IMR-90 (cell line): ENCODE measurements around the gene LRRC40. TPM values are rescaled to one million over a fixed set of nuclear protein-coding genes. Genes with fewer than 3 reads are reported as not detected.

Experiments used
- ATAC-seq: fragments of 200-7000 bp; cut with Tn5 transposase; 2 replicates; pipeline ENCODE4 v1.9.1; 2020; ENCODE audit warnings: low read depth, mild to moderate bottlenecking, moderate library complexity
- BruUV-seq: library from RNA; stranded (reverse); fragments of 400-500 nt; replicated peaks from 2 replicates; lab custom pipeline; 2021; lab: Mats Ljungman, UMichigan
- CTCF ChIA-PET: fragments of 300-600 bp; formaldehyde crosslinking; extraction: SDS; loops from one replicate; lab custom pipeline; 2021; ENCODE audit warnings: antibody characterized with exemption; lab: Yijun Ruan, JAX
- POLR2A ChIA-PET: fragments of 300-600 bp; sonication (Branson Sonifier 250); formaldehyde crosslinking; loops from one replicate; lab custom pipeline; 2022; ENCODE audit warnings: antibody characterized with exemption; ENCODE audit not compliant: unreplicated experiment; lab: Charles Lee
- DNase-seq: peaks from one replicate; pipeline ENCODE4 v3.0.0; 2013
- H2AFZ ChIP-seq: replicated peaks from 2 replicates; pipeline ENCODE3; 2013; ENCODE audit warnings: low read length, mild to moderate bottlenecking; ENCODE audit not compliant: poor library complexity
- H2AK5ac ChIP-seq: 2 replicates; pipeline ENCODE4 v1.6.1; 2013; ENCODE audit warnings: low read depth, low read length, inconsistent platforms
- H2AK9ac ChIP-seq: replicated peaks from 2 replicates; pipeline ENCODE3; 2013; ENCODE audit warnings: mild to moderate bottlenecking, low read depth, low read length, moderate library complexity; ENCODE audit not compliant: poor library complexity
- H2BK120ac ChIP-seq: 2 replicates; pipeline ENCODE4 v1.6.1; 2013; ENCODE audit warnings: low read depth, low read length, inconsistent platforms
- H2BK15ac ChIP-seq: 3 replicates; pipeline ENCODE4 v1.6.1; 2013; ENCODE audit warnings: low read depth, low read length, inconsistent platforms
- H2BK20ac ChIP-seq: 2 replicates; pipeline ENCODE4 v1.6.1; 2013; ENCODE audit warnings: low read depth, mild to moderate bottlenecking, inconsistent platforms, low read length, moderate library complexity
- H2BK5ac ChIP-seq: 2 replicates; pipeline ENCODE4 v1.6.1; 2013; ENCODE audit warnings: mild to moderate bottlenecking, low read depth, low read length, inconsistent platforms; ENCODE audit not compliant: poor library complexity, severe bottlenecking
- H3K14ac ChIP-seq: replicated peaks from 2 replicates; pipeline ENCODE4 v1.6.1; 2013; ENCODE audit warnings: low read depth, low read length, inconsistent platforms
- H3K18ac ChIP-seq: 2 replicates; pipeline ENCODE4 v1.6.1; 2013; ENCODE audit warnings: low read depth, low read length, control low read depth
- H3K23ac ChIP-seq: 2 replicates; pipeline ENCODE4 v1.6.1; 2013; ENCODE audit warnings: low read depth, low read length, inconsistent platforms
- H3K27ac ChIP-seq: 2 replicates; pipeline ENCODE4 v1.5.1; 2013; ENCODE audit warnings: mild to moderate bottlenecking, control low read depth, low read length; ENCODE audit not compliant: insufficient read depth
- H3K27me3 ChIP-seq: 2 replicates; pipeline ENCODE4 v1.6.1; 2013; ENCODE audit warnings: low read length; ENCODE audit not compliant: control insufficient read depth, insufficient read depth
- H3K36me3 ChIP-seq: 2 replicates; pipeline ENCODE4 v1.6.1; 2013; ENCODE audit warnings: low read length, mixed read lengths; ENCODE audit not compliant: control insufficient read depth, insufficient read depth
- H3K4ac ChIP-seq: 2 replicates; pipeline ENCODE4 v1.6.1; 2013; ENCODE audit warnings: low read depth, low read length, inconsistent platforms
- H3K4me1 ChIP-seq: 2 replicates; pipeline ENCODE4 v1.6.1; 2013; ENCODE audit warnings: low read length, mixed read lengths; ENCODE audit not compliant: control insufficient read depth, insufficient read depth
- H3K4me2 ChIP-seq: 2 replicates; pipeline ENCODE4 v1.6.1; 2013; ENCODE audit warnings: low read depth, mild to moderate bottlenecking, control low read depth, low read length, moderate library complexity
- H3K4me3 ChIP-seq: 2 replicates; pipeline ENCODE4 v1.5.1; 2013; ENCODE audit warnings: low read depth, mild to moderate bottlenecking, control low read depth, low read length, moderate library complexity; ENCODE audit not compliant: insufficient read depth
- H3K56ac ChIP-seq: 2 replicates; pipeline ENCODE4 v1.6.1; 2013; ENCODE audit warnings: low read length, inconsistent platforms; ENCODE audit not compliant: insufficient read depth; ENCODE audit errors: extremely low read depth
- H3K79me1 ChIP-seq, 2 experiments: 2 replicates each; pipeline ENCODE4 v1.6.1; 2013; ENCODE audit warnings: low read length in 2 of 2, inconsistent platforms in 1 of 2, low read depth in 1 of 2
- H3K9ac ChIP-seq: 2 replicates; pipeline ENCODE4 v1.6.1; 2013; ENCODE audit warnings: low read depth, low read length, control low read depth
- H3K9me1 ChIP-seq: 2 replicates; pipeline ENCODE4 v1.6.1; 2013; ENCODE audit warnings: low read length, inconsistent platforms; ENCODE audit not compliant: insufficient read depth
- H3K9me3 ChIP-seq: 2 replicates; pipeline ENCODE4 v1.6.1; 2013; ENCODE audit warnings: low read length; ENCODE audit not compliant: control insufficient read depth, insufficient read depth
- H4K20me1 ChIP-seq: 2 replicates; pipeline ENCODE4 v1.6.1; 2013; ENCODE audit warnings: low read length, inconsistent platforms; ENCODE audit not compliant: insufficient read depth
- H4K5ac ChIP-seq: 2 replicates; pipeline ENCODE4 v1.6.1; 2013; ENCODE audit warnings: mild to moderate bottlenecking, low read depth, low read length, control low read depth
- H4K8ac ChIP-seq, 2 experiments: 2 replicates each; pipeline ENCODE4 v1.6.1; 2013; ENCODE audit warnings: low read depth in 2 of 2, low read length in 2 of 2, control low read depth in 1 of 2, inconsistent platforms in 1 of 2
- H4K91ac ChIP-seq: 2 replicates; pipeline ENCODE4 v1.6.1; 2013; ENCODE audit warnings: low read depth, low read length, inconsistent platforms; ENCODE audit not compliant: insufficient read depth
- BHLHE40 ChIP-seq: fragments of 150-350 bp; IDR thresholded peaks from 2 replicates; pipeline ENCODE4 v1.6.1; 2016; ENCODE audit warnings: mild to moderate bottlenecking, low read depth, low read length
- CEBPB ChIP-seq: IDR thresholded peaks from 2 replicates; pipeline ENCODE4 v1.6.1; 2012; ENCODE audit warnings: low read depth, low read length, improper control_type of control experiment
- CHD1 ChIP-seq: IDR thresholded peaks from 2 replicates; pipeline ENCODE4 v1.6.1; 2012; ENCODE audit warnings: low read depth, low read length, improper control_type of control experiment
- CTCF ChIP-seq: conservative IDR thresholded peaks from 2 replicates; pipeline ENCODE4 v1.5.1; 2012; ENCODE audit warnings: mild to moderate bottlenecking, low read depth, low read length, improper control_type of control experiment
- ELK1 ChIP-seq: fragments of 150-350 bp; IDR thresholded peaks from 2 replicates; pipeline ENCODE4 v1.6.1; 2016; ENCODE audit warnings: low read depth, mild to moderate bottlenecking, low read length, moderate library complexity, borderline replicate concordance
- FOS ChIP-seq: fragments of 150-350 bp; IDR thresholded peaks from 2 replicates; pipeline ENCODE4 v1.6.1; 2016; ENCODE audit warnings: low read depth, low read length
- MAFK ChIP-seq: IDR thresholded peaks from 2 replicates; pipeline ENCODE4 v1.6.1; 2012; ENCODE audit warnings: low read depth, low read length, improper control_type of control experiment
- MXI1 ChIP-seq: IDR thresholded peaks from 2 replicates; pipeline ENCODE4 v1.6.1; 2012; ENCODE audit warnings: low read depth, mild to moderate bottlenecking, low read length, moderate library complexity, borderline replicate concordance
- NFE2L2 ChIP-seq: fragments of 150-350 bp; IDR thresholded peaks from 2 replicates; pipeline ENCODE4 v1.6.1; 2016; ENCODE audit warnings: low read depth, mild to moderate bottlenecking, low read length
- POLR2A ChIP-seq: IDR thresholded peaks from 2 replicates; pipeline ENCODE4 v1.6.1; 2012; ENCODE audit warnings: mild to moderate bottlenecking, low read depth, low read length
- RAD21 ChIP-seq: IDR thresholded peaks from 2 replicates; pipeline ENCODE4 v1.6.1; 2012; ENCODE audit warnings: low read length, improper control_type of control experiment
- RCOR1 ChIP-seq: IDR thresholded peaks from 2 replicates; pipeline ENCODE4 v1.6.1; 2012; ENCODE audit warnings: mild to moderate bottlenecking, low read length, improper control_type of control experiment; ENCODE audit not compliant: insufficient replicate concordance
- RFX5 ChIP-seq: IDR thresholded peaks from 2 replicates; pipeline ENCODE4 v1.8.0; 2012; ENCODE audit warnings: low read depth, mild to moderate bottlenecking, low read length, moderate library complexity
- SMC3 ChIP-seq: fragments of 150-350 bp; IDR thresholded peaks from 2 replicates; pipeline ENCODE4 v1.6.1; 2016; ENCODE audit warnings: low read depth, mild to moderate bottlenecking, antibody characterized with exemption, low read length, moderate library complexity
- USF2 ChIP-seq: fragments of 150-350 bp; IDR thresholded peaks from 2 replicates; pipeline ENCODE4 v1.6.1; 2017; ENCODE audit warnings: mild to moderate bottlenecking, antibody characterized with exemption, low read length, low read depth
- WGBS, 2 experiments: methylation state at CpG; one replicate each; pipeline versions ENCODE4 v1.1.5 to v1.1.7; 2013; ENCODE audit warnings: missing lambda C conversion rate in 2 of 2; ENCODE audit not compliant: insufficient read length in 1 of 2; ENCODE audit errors: extremely low coverage in 2 of 2; 5-methylcytosine and 5-hydroxymethylcytosine counted together
- dilution Hi-C: fragments of 300-500 bp; cut with HindIII; formaldehyde crosslinking; loops from one replicate; pipeline ENCODE4 v1.14.3; 2018; ENCODE audit warnings: low sequenced_read_pairs; ENCODE audit not compliant: unreplicated experiment
- in situ Hi-C: fragments of 300-500 bp; cut with MboI; formaldehyde crosslinking; loops from 3 replicates; pipeline ENCODE4 v1.14.3; 2019; ENCODE audit warnings: low sequenced_read_pairs, inconsistent platforms, mixed read lengths
- intact Hi-C: fragments of 100-400 bp; cut with micrococcal nuclease; formaldehyde crosslinking; loops from 2 replicates; pipeline ENCODE4 v1.10.0; 2022
- polyA plus RNA-seq, 3 experiments: library from polyadenylated mRNA; depleted of rRNA; stranded (reverse); fragments of >200 nt; gene quantifications; 2 replicates each; pipeline ENCODE4 v1.2.3, GENCODE V29; 2012; ENCODE audit warnings: low replicate concordance in 1 of 3
- total RNA-seq: library from RNA; depleted of rRNA; stranded (reverse); fragments of >200 nt; gene quantifications from 2 replicates; pipeline ENCODE4 v1.2.3, GENCODE V29; 2012

LRRC40 gene
- total and polyA plus RNA-seq, 2 of the 4 experiments (the other 2 are of a cell fraction): 11.1 to 17.4 TPM

GRCh38 chr1:70101231-70101630 is 104.1 kb downstream of the LRRC40 start:
- Histone ChIP-seq H2AK5ac (no peak overlapping the region), H3K56ac (no peak overlapping the region), H2BK15ac (no peak overlapping the region), H2BK5ac (no peak overlapping the region), H2BK120ac (no peak overlapping the region), H3K4ac (no peak overlapping the region), H4K8ac (no peak overlapping the region), H3K27ac (no peak overlapping the region), H3K27me3 (no peaks in the 10 kb centered on the region), H3K4me1 (no peaks in the 10 kb centered on the region), H2BK20ac (no peak overlapping the region), H3K9me1 (no peaks in the 10 kb centered on the region), H3K18ac (no peak overlapping the region), H3K4me2 (no peak overlapping the region), H4K91ac (no peak overlapping the region), H3K79me1 (no peaks in the 10 kb centered on the region), H3K36me3 (no peaks in the 10 kb centered on the region), H4K5ac (no peak overlapping the region), H3K9ac (no peak overlapping the region), H3K14ac (no peak overlapping the region), H3K9me3 (no peaks in the 10 kb centered on the region), H2AFZ (no peak overlapping the region), H2AK9ac (no peak overlapping the region), H3K4me3 (no peak overlapping the region), H3K23ac (no peak overlapping the region), H4K20me1 (no peaks in the 10 kb centered on the region)
- TF ChIP-seq RFX5 (no peak), USF2 (no peak), MXI1 (no peak), RCOR1 (no peak), FOS (no peak), CTCF (no peak), NFE2L2 (no peak), RAD21 (no peak), CEBPB (no peak), MAFK (no peak), CHD1 (no peak), ELK1 (no peak), BHLHE40 (no peak), POLR2A (no peak), SMC3 (no peak)
- no TSS peak for BruUV-seq
- intact Hi-C loops (no loop called here), dilution Hi-C loops (no loop called here), in situ Hi-C loops (no loop called here)
- ChIA-PET CTCF (interaction anchor here (0.6 to 0.7 kb wide), 2 partner anchors 12 to 43 kb away, joined by 3 read pairs; no protein-coding TSS in a partner anchor), POLR2A (no interaction called here)
- WGBS, 2 experiments: 60% methylated on average over 1 of the region's 2 CpGs; no CpG with 5 or more reads in 1 of the 2 experiments
- ATAC-seq (no peak), DNase-seq (no peak)
